ENCODE results near the gene MAPK4.

Gene MAPK4

DNA sequence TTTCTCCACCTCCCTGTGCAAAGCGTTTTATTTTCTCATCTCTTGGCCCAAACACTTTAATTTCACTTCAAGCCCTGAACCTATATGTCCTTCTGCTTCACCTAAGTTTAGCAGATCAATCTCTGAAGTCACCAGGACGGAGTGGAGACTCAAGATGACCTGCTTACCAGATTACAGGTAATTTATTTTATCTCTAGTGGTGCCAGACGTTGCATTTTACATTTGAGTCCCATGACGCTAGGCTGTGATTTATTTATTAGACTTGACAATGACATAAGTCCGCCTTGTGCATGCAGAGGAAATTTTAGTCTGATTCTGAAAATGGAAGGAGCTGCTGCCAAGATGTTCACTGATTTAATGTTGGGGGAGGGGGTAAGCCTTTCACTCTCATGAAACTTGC is 186.1 kb downstream of the MAPK4 start:
- no peak overlapping the region for H3K27ac ChIP-seq
- TF ChIP-seq ZFX (IDR thresholded peaks at IDR 0.05; ENCODE audit: borderline replicate concordance), result no peak
- TF ChIP-seq, protein P1, sequence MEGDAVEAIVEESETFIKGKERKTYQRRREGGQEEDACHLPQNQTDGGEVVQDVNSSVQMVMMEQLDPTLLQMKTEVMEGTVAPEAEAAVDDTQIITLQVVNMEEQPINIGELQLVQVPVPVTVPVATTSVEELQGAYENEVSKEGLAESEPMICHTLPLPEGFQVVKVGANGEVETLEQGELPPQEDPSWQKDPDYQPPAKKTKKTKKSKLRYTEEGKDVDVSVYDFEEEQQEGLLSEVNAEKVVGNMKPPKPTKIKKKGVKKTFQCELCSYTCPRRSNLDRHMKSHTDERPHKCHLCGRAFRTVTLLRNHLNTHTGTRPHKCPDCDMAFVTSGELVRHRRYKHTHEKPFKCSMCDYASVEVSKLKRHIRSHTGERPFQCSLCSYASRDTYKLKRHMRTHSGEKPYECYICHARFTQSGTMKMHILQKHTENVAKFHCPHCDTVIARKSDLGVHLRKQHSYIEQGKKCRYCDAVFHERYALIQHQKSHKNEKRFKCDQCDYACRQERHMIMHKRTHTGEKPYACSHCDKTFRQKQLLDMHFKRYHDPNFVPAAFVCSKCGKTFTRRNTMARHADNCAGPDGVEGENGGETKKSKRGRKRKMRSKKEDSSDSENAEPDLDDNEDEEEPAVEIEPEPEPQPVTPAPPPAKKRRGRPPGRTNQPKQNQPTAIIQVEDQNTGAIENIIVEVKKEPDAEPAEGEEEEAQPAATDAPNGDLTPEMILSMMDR (IDR thresholded peaks at IDR 0.05), result no peak

DNA sequence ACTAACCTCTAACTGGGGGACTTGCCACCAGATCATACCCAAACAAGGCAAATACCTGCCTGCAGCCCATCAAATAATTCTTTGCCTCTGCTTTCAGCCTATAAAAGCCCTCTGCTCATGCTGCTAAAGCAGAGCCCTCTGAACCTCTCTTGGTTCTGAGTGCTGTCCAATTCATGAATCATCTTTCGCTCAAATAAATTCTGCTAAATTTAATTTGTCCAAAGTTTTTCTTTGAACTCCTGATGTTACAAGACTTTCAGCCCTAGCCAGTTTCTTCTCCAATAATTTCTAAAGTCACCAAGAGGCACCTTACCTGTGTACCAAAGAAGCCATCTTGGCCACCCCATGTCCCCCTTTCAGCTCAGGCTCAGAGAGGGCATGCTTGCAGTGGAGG is 188.0 kb downstream of the MAPK4 start:
- TF ChIP-seq, protein P1 (IDR thresholded peaks at IDR 0.05), result no peak
- TF ChIP-seq ZFX (IDR thresholded peaks at IDR 0.05; ENCODE audit: borderline replicate concordance), result no peak
- no peak overlapping the region for H3K27ac ChIP-seq

DNA sequence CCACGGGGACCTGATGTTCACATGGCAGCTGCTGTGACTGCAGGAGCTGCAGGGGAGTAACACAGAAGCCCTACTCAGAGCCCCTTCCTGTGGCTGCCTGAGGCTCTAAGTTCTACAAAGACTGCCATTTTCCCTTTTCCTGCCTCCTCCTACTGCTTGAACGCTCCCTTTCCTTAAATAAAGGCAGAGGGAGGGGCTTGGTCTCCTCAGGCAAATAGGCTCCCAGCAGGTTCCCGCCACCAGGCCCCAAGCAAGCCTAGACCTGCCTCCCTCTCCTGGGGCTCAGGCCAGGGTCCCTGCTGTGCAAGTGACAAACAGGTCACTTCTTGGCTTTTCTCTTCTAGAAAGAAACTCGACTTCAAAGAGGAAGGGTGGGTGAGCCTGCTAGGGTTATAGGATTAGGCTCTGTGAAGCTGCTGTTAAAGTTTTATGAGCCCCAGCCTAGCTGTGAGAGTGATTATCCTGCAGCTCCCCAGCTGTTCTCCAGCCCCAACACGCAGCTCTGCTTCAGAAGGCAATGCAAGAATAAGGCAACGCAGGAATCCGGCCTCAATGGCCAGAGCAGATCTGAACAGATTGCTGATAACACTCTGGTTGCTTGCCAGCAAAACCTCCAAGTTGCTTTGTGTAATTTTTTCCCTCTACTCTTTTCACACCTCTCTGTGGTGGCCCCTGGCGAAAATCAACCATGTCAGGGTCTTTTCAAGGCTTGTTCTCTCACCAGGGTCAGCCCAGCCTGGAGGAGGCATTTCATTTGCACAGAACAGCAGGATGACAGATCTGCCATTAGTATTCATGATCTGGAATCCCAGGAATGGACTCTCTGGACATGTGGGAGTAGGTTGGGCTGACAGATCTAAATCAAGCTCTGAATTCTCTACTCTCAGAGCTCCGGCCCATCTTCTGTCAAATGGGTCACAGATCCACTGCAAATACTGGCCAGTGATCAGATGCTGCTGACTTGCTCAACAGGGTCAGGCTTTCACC is 188.6 kb downstream of the MAPK4 start:
- TF ChIP-seq, protein P1 (IDR thresholded peaks at IDR 0.05), result no peak
- no peak for TF ChIP-seq ZFX (IDR thresholded peaks at IDR 0.05; ENCODE audit: borderline replicate concordance)
- no peak overlapping the region for H3K27ac ChIP-seq

DNA sequence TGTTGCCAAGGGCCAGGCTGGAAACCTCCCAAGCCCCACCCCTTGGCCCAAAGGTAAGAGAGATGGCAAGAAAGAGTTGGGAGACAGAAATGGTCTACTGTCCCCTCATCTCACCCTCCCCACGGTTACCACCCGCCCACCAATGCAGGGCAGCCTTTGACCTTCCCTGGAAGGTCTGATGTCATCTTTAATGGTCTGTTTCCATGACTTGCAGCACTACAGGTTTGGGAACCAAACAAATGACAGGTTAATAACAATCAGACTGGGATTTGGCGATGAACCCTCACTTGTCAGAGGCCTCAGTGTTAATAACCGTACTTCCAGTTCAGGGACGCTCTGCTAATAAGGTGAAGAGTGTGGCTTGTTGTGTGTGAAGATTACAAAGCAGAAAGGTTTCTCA is 189.5 kb downstream of the MAPK4 start:
- TF ChIP-seq, protein P1 (IDR thresholded peaks at IDR 0.05), result no peak
- no peak for TF ChIP-seq ZFX (IDR thresholded peaks at IDR 0.05; ENCODE audit: borderline replicate concordance)
- H3K27ac ChIP-seq, result no peak overlapping the region

DNA sequence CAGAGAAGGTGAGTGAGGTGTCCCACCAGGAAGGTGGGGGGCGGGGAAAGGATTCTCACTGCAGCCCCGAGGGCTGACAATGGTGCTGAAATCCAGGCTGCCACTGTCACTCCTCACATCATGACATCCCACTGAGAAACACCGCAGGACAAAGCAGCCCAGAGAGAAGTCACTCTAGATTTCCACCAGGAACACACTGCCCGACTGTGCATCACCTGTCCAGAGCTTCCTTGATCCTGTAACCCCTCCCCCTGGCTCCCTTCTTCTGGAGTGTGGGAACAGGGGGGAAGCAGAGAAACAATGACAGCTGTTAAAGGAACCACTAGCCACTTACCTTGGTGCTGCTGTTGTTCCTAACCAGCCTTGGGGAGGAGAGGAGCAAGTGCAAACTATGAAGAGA is 190.1 kb downstream of the MAPK4 start:
- no peak overlapping the region for H3K27ac ChIP-seq
- TF ChIP-seq, protein P1 (IDR thresholded peaks at IDR 0.05), result no peak
- no peak for TF ChIP-seq ZFX (IDR thresholded peaks at IDR 0.05; ENCODE audit: borderline replicate concordance)

DNA sequence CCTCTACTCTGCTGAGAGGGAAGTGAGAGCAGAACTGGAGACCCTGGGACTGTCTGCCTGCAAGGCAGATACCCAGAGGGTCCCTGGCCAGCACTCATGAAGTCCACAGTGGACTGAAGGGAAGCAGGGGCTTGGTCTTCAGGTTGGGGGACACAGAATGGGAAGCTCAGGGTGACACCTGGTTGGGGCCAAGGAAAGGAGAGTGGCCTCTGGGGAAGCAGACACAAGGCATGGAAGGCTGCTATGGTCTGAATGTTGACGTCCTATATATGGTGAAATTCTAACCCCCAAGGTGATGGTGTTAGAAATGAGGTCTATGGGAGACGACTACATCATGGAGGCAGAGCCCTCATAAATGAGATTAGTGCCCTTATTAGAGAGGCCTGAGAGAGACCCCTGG is 190.7 kb downstream of the MAPK4 start:
- no peak overlapping the region for H3K27ac ChIP-seq
- TF ChIP-seq ZFX (IDR thresholded peaks at IDR 0.05; ENCODE audit: borderline replicate concordance), result no peak
- TF ChIP-seq, protein P1 (IDR thresholded peaks at IDR 0.05), result no peak

DNA sequence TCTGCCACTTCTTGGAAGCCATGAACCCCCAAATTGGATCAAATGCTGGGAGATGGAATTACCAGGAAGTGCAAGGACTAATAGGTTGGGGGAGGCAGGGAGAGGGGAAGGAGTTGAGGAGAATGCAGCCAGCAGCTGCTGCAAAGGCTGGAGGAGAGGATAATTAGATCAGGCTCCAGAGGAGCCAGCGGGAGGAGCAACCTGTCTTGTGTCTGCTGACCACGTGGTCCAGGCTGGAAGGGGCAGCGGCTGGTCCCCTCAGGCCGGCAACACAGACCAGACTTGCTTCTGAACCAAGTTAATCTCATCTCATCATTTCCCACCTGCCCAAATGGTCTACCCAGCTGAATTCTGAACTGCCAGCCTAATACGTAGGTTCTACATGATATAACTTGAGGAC is 191.6 kb downstream of the MAPK4 start:
- TF ChIP-seq, protein P1 (IDR thresholded peaks at IDR 0.05), result no peak
- no peak for TF ChIP-seq ZFX (IDR thresholded peaks at IDR 0.05; ENCODE audit: borderline replicate concordance)
- no peak overlapping the region for H3K27ac ChIP-seq

Data from 22Rv1 (cell line).